Mucosa of descending colon (tissue), 3 donors: ENCODE measurements around the gene LASP1. TPM values are rescaled to one million over a fixed set of nuclear protein-coding genes. Genes with fewer than 3 reads are reported as not detected.
A peak's percentile ranks its signal among the peaks of the same experiment; 100 is the strongest.

ENCODE experiments used
- ATAC-seq: fragments of 200-7000 bp; cut with Tn5 transposase; one replicate; pipeline ENCODE4 v1.9.1; 2020; ENCODE audit warnings: mild to moderate bottlenecking, moderate library complexity
- DNase-seq, 3 donors: peaks; one replicate each; pipeline ENCODE4 v3.0.0-alpha.2; 2020
- H3K36me3 ChIP-seq: fragments of 200-600 bp; one replicate; pipeline ENCODE4 v1.8.0; 2021; ENCODE audit warnings: low read depth, mild to moderate bottlenecking
- H3K4me1 ChIP-seq: fragments of 200-600 bp; one replicate; pipeline ENCODE4 v1.8.0; 2021; ENCODE audit warnings: low read depth, mild to moderate bottlenecking
- H3K4me3 ChIP-seq: fragments of 200-600 bp; one replicate; pipeline ENCODE4 v1.8.0; 2021; ENCODE audit warnings: mild to moderate bottlenecking
- H3K9me3 ChIP-seq: fragments of 200-600 bp; one replicate; pipeline ENCODE4 v1.8.0; 2021; ENCODE audit warnings: mild to moderate bottlenecking
- CTCF ChIP-seq: fragments of 200-600 bp; IDR thresholded peaks from one replicate; pipeline ENCODE4 v1.8.0; 2022; ENCODE audit warnings: antibody characterized with exemption, mild to moderate bottlenecking
- intact Hi-C, 2 donors: fragments of 100-400 bp; cut with DNase I in 1 of 2; cut with micrococcal nuclease in 1 of 2; formaldehyde crosslinking; loops; one replicate each; pipeline versions ENCODE4 v1.11.0 to v1.11.1; 2022; cut with DNase I, micrococcal nuclease
- total RNA-seq, 3 donors: library from RNA; stranded (reverse); fragmentation: NEBNext Ultra II Directional in 2 of 3; extraction: Animal tissue kit (Norgen Biotek cat#: 25700) in 2 of 3; gene quantifications; one replicate each; pipeline versions ENCODE4 v1.2.1 to v1.2.4, GENCODE V29; 2021 to 2023
- donor health status: DM: no; HTN: no; CAD: no; lungs with moderate emphysema.
- donor health status: DM: no; HTN: no; CAD: no.
- donor health status: DM: no; HTN: yes; CAD: no.

The LASP1 gene
- total RNA-seq, 3 donors from 2014 or later: 163 to 286 (median 276) TPM

- DNase-seq (no peak), ATAC-seq (no peak)
- intact Hi-C loops: no loop called here
- no peak for TF ChIP-seq CTCF
- Histone ChIP-seq H3K4me1 (peaks cover 12% of the 10 kb centered on the region), H3K9me3 (no peaks in the 10 kb centered on the region), H3K4me3 (no peak overlapping the region), H3K36me3 (peaks cover 14% of the 10 kb centered on the region)
Measured at GRCh38 chr17:38918129-38918913, 48.5 kb downstream of the LASP1 start.

GRCh38 chr17:38918916-38919315, 49.1 kb downstream of the LASP1 start:
- Histone ChIP-seq H3K36me3 (peaks cover 14% of the 10 kb centered on the region), H3K9me3 (no peaks in the 10 kb centered on the region), H3K4me3 (no peak overlapping the region), H3K4me1 (peaks cover 13% of the 10 kb centered on the region)
- intact Hi-C loops: no loop called here
- DNase-seq (peak in 1 of 3 donors; percentile 11), ATAC-seq (no peak)
- no peak for TF ChIP-seq CTCF

GRCh38 chr17:38919316-38920078, 49.6 kb downstream of the LASP1 start:
- no peak for ATAC-seq
- DNase-seq: no peak
- Histone ChIP-seq H3K4me1 (peaks cover 11% of the 10 kb centered on the region), H3K9me3 (no peaks in the 10 kb centered on the region), H3K4me3 (no peak overlapping the region), H3K36me3 (peaks cover 14% of the 10 kb centered on the region)
- TF ChIP-seq CTCF: no peak
- intact Hi-C loops: no loop called here

- DNase-seq (no peak), ATAC-seq (no peak)
- no peaks in the 10 kb centered on the region for H3K9me3 ChIP-seq
- intact Hi-C loops: no loop called here
- no peak for TF ChIP-seq CTCF
- H3K4me1 ChIP-seq: peaks cover 5% of the 10 kb centered on the region
- H3K4me3 ChIP-seq: no peak overlapping the region
- H3K36me3 ChIP-seq: peaks cover 7% of the 10 kb centered on the region
Measured at GRCh38 chr17:38920374-38921291, 50.8 kb downstream of the LASP1 start.

GRCh38 chr17:38921756-38922411, 52.0 kb downstream of the LASP1 start:
- H3K4me1 ChIP-seq: peaks cover 5% of the 10 kb centered on the region
- ATAC-seq: no peak
- no peak overlapping the region for H3K4me3 ChIP-seq
- no peaks in the 10 kb centered on the region for H3K9me3 ChIP-seq
- DNase-seq: no peak
- intact Hi-C loops: no loop called here
- no peak for TF ChIP-seq CTCF
- H3K36me3 ChIP-seq: peaks cover 4% of the 10 kb centered on the region
